SK-N-SH treated with all-trans-retinoic acid at 6 μM for 48 hours (cell line): ENCODE results near the gene GZMM.

Experiments
- ATAC-seq: fragments of 200-7000 bp; cut with Tn5 transposase; 3 replicates; pipeline ENCODE4 v1.9.1; 2020; ENCODE audit warnings: mild to moderate bottlenecking, moderate library complexity
- ARNTL ChIP-seq: fragments of 450-650 bp; formaldehyde crosslinking; IDR thresholded peaks from 2 replicates; pipeline ENCODE4 v1.5.0; 2020; ENCODE audit warnings: low read depth, mild to moderate bottlenecking, moderate library complexity, borderline replicate concordance
- CSDC2 ChIP-seq: fragments of 250-450 bp; sonication (Bioruptor Pico); IDR thresholded peaks from 2 replicates; pipeline ENCODE4 v1.5.0; 2020; ENCODE audit warnings: mild to moderate bottlenecking, moderate library complexity
- CSRNP3 ChIP-seq: fragments of 250-450 bp; sonication (Bioruptor Pico); IDR thresholded peaks from 2 replicates; pipeline ENCODE4 v1.5.1; 2021; ENCODE audit warnings: mild to moderate bottlenecking, moderate library complexity
- ESRRG ChIP-seq: fragments of 250-450 bp; sonication (Bioruptor Pico); IDR thresholded peaks from 2 replicates; pipeline ENCODE4 v1.6.1; 2021; ENCODE audit warnings: mild to moderate bottlenecking
- ISL1 ChIP-seq: fragments of 250-450 bp; sonication (Bioruptor Pico); IDR thresholded peaks from 2 replicates; pipeline ENCODE4 v2.1.2; 2022; ENCODE audit warnings: mild to moderate bottlenecking, moderate library complexity
- PATZ1 ChIP-seq: fragments of 250-450 bp; sonication (Bioruptor Pico); IDR thresholded peaks from 2 replicates; pipeline ENCODE4 v1.8.0; 2020; ENCODE audit warnings: mild to moderate bottlenecking, moderate library complexity, borderline replicate concordance
- POU6F1 ChIP-seq: fragments of 250-450 bp; sonication (Bioruptor Pico); IDR thresholded peaks from 2 replicates; pipeline ENCODE4 v1.8.0; 2021; ENCODE audit warnings: low read depth, mild to moderate bottlenecking, moderate library complexity, borderline replicate concordance
- PPARA ChIP-seq: fragments of 250-450 bp; sonication (Bioruptor Pico); IDR thresholded peaks from 2 replicates; pipeline ENCODE4 v1.5.0; 2020; ENCODE audit warnings: mild to moderate bottlenecking, borderline replicate concordance
- TCF4 ChIP-seq: fragments of 250-450 bp; sonication (Bioruptor Pico); IDR thresholded peaks from 2 replicates; pipeline ENCODE4 v1.8.0; 2021; ENCODE audit warnings: mild to moderate bottlenecking, moderate library complexity, borderline replicate concordance
- ZC3H10 ChIP-seq: fragments of 250-450 bp; sonication (Bioruptor Pico); IDR thresholded peaks from 2 replicates; pipeline ENCODE4 v1.5.1; 2021; ENCODE audit warnings: mild to moderate bottlenecking, moderate library complexity
- ZFP3 ChIP-seq: fragments of 250-450 bp; sonication (Bioruptor Pico); IDR thresholded peaks from 2 replicates; pipeline ENCODE4 v1.5.0; 2020; ENCODE audit warnings: mild to moderate bottlenecking, moderate library complexity
- ZFP30 ChIP-seq: fragments of 450-650 bp; formaldehyde crosslinking; IDR thresholded peaks from 2 replicates; pipeline ENCODE4 v1.5.0; 2022; ENCODE audit warnings: mild to moderate bottlenecking, moderate library complexity
- ZNF70 ChIP-seq: fragments of 450-650 bp; formaldehyde crosslinking; IDR thresholded peaks from 2 replicates; pipeline ENCODE4 v1.5.0; 2020; ENCODE audit warnings: mild to moderate bottlenecking, moderate library complexity
- ZNF8 ChIP-seq: fragments of 450-650 bp; formaldehyde crosslinking; IDR thresholded peaks from 2 replicates; pipeline ENCODE4 v1.5.0; 2020; ENCODE audit warnings: mild to moderate bottlenecking, moderate library complexity
- TF ChIP-seq, protein P1 (sequence below): fragments of 250-450 bp; sonication (Bioruptor Pico); IDR thresholded peaks from 2 replicates; pipeline ENCODE4 v1.5.0; 2020; ENCODE audit warnings: mild to moderate bottlenecking, moderate library complexity
- TF ChIP-seq, protein P2 (sequence below): fragments of 250-450 bp; sonication (Bioruptor Pico); IDR thresholded peaks from 2 replicates; pipeline ENCODE4 v1.5.1; 2020; ENCODE audit warnings: low read depth, mild to moderate bottlenecking, moderate library complexity

Gene GZMM

DNA sequence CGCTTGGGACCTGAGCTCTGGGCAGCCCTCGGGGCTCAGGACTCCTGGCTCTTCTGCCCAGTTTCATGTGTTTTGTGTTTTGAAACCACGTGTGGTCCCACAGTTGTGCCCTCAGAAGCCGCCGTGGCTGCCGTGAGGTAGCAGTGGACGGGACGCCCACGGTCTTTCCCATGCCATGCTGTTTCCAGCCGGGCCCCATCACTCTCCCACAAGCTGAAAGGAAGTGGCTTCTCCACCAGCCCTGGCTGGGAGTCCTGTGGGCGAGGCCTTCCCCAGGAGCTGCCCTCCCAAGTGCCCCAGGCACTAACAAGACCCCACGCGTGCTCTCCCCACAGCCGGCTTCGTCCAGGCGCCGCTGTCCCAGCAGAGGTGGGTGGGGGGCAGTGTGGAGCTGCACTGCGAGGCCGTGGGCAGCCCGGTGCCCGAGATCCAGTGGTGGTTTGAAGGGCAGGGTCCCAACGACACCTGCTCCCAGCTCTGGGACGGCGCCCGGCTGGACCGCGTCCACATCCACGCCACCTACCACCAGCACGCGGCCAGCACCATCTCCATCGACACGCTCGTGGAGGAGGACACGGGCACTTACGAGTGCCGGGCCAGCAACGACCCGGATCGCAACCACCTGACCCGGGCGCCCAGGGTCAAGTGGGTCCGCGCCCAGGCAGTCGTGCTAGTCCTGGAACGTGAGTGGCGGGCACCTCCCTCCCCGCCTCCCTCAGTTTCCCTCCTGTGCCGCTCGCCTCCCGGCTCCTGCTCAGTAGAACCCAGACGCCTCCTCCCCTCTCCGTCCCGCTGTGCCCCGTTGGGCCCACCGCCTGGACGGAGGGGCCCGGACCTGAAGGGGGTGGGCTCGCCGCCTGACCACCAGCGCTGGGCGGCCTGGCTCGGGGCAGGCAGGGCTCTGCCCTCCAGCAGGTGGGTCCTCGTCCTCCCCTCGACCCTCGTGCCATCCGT lies 33.9 kb downstream of the GZMM start (continued):
- TF ChIP-seq PATZ1 (CRISPR knock-in tag): no peak

DNA sequence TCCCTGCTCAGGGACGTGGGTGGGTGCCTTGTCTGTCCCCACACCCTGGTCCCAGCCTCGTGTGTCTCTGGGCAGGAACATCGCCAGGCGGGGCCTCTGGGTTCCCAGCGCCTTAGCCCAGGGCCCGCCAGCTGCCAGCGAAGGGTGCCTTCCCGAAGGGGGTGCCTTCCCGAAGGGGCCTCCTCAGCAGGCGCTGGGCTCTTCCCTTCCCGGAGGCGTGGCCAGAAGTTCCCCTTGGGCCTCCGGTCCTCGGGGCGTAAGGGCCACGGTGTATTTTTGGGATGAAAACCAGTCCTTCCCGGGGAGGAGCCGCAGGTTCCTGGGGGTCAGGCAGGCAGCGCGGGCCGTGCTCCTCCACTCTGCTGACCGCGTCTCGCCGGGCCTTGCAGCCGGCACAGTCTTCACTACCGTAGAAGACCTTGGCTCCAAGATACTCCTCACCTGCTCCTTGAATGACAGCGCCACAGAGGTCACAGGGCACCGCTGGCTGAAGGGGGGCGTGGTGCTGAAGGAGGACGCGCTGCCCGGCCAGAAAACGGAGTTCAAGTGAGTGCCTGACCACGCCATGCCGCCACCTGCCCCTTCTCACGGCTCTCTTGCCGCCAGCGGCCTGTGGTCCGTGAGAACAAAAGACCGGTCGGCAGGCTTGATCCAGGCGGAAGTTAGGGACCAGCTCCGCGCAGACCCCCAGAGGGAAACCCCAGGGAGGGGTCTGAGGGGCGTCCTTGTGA lies 35.4 kb downstream of the GZMM start:
- no peak for ATAC-seq
- TF ChIP-seq ZFP3 (no peak), ARNTL (no peak), PATZ1 (CRISPR knock-in tag) (no peak), CSDC2 (CRISPR knock-in tag) (no peak), PPARA (CRISPR knock-in tag) (no peak), ZC3H10 (CRISPR knock-in tag) (no peak), CSRNP3 (CRISPR knock-in tag) (no peak), ISL1 (CRISPR knock-in tag) (no peak), ESRRG (CRISPR knock-in tag) (no peak), ZFP30 (CRISPR knock-in tag) (no peak), ZNF70 (CRISPR knock-in tag) (no peak), TCF4 (CRISPR knock-in tag) (no peak)
- TF ChIP-seq, protein P1, sequence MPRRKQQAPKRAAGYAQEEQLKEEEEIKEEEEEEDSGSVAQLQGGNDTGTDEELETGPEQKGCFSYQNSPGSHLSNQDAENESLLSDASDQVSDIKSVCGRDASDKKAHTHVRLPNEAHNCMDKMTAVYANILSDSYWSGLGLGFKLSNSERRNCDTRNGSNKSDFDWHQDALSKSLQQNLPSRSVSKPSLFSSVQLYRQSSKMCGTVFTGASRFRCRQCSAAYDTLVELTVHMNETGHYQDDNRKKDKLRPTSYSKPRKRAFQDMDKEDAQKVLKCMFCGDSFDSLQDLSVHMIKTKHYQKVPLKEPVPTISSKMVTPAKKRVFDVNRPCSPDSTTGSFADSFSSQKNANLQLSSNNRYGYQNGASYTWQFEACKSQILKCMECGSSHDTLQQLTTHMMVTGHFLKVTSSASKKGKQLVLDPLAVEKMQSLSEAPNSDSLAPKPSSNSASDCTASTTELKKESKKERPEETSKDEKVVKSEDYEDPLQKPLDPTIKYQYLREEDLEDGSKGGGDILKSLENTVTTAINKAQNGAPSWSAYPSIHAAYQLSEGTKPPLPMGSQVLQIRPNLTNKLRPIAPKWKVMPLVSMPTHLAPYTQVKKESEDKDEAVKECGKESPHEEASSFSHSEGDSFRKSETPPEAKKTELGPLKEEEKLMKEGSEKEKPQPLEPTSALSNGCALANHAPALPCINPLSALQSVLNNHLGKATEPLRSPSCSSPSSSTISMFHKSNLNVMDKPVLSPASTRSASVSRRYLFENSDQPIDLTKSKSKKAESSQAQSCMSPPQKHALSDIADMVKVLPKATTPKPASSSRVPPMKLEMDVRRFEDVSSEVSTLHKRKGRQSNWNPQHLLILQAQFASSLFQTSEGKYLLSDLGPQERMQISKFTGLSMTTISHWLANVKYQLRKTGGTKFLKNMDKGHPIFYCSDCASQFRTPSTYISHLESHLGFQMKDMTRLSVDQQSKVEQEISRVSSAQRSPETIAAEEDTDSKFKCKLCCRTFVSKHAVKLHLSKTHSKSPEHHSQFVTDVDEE (CRISPR knock-in tag): no peak
- TF ChIP-seq, protein P2, sequence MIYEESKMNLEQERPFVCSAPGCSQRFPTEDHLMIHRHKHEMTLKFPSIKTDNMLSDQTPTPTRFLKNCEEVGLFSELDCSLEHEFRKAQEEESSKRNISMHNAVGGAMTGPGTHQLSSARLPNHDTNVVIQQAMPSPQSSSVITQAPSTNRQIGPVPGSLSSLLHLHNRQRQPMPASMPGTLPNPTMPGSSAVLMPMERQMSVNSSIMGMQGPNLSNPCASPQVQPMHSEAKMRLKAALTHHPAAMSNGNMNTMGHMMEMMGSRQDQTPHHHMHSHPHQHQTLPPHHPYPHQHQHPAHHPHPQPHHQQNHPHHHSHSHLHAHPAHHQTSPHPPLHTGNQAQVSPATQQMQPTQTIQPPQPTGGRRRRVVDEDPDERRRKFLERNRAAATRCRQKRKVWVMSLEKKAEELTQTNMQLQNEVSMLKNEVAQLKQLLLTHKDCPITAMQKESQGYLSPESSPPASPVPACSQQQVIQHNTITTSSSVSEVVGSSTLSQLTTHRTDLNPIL (CRISPR knock-in tag): no peak

DNA sequence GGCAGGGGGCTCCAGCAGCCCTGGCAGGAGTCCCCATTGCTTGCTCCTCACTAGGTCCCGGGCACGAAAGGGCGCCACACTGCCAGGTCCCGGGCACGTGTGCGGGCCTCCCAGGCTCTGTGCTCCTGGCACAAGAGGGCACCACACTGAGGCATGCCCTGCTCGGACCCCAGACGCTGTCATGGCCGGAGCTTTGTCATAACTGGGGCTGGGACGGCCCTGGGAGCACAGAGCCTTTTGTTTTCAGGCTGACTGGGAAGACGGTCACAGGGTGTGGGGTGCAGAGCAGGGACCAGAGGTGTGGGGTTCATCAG lies 35.9 kb downstream of the GZMM start:
- no peak for ATAC-seq
- no peak for TF ChIP-seq ISL1 (CRISPR knock-in tag)
- TF ChIP-seq POU6F1 (CRISPR knock-in tag): no peak
- TF ChIP-seq ESRRG (CRISPR knock-in tag): no peak
- TF ChIP-seq ZNF70 (CRISPR knock-in tag): no peak
- no peak for TF ChIP-seq ZNF8
- TF ChIP-seq, protein P2 (CRISPR knock-in tag): no peak
- TF ChIP-seq, all 23 proteins: peak for 0
